ENCODE measurements around the gene MAGI1. TPM values are rescaled to one million over a fixed set of nuclear protein-coding genes. Genes with fewer than 3 reads are reported as not detected.

MAGI1 gene
- total RNA-seq, 1 experiment from 2014 or later, result 38.6 TPM

DNA sequence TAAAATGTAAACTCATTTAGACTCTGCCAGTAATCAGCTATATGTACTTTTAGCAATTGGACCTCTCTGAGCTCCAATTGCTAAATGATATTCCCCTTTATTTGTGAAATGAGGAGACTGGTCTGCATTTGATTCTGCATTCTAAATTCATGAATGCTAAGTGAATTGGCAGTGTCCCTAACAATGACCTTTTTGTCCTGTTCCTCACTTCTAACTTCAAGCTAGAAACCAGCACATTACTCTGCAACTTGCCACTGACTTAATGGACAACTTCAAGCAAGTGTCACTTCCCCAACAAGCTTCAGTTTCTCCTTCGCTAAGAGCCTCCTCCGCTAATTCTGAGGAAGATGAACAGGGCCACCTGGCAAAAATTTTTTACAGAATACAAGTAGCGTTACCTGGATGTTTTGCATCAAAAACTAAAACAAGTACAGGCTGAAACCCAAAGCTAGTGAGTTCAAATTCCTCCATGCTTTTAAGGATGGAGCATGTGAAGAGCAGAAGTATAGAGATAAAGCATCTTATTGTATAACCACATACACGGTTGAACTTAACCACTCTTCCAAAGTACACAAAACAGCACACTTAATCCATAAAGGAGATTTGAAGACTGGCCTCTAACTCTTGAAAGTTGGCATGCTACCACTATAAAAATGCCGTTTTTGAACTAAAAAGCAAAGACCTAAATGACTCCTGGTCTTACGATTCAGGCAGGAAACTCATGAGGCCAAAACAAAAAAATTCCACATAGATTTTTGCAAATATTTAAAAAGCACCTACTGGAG is 207.6 kb downstream of the MAGI1 start:
- no peaks in the 10 kb centered on the region for H3K9me3 ChIP-seq (ENCODE audit: control insufficient read depth in 1 of 2, insufficient read depth in 1 of 2, low read depth in 1 of 2, low read length in 2 of 2)
- DNase-seq (ENCODE audit: low read depth, low spot score), result no peak
- ChIA-PET CTCF (no interaction called here), POLR2A (no interaction called here), RAD21 (ENCODE audit: low non-redundant PET in 1 of 2, low total read pairs in 2 of 2, uncharacterized antibody in 2 of 2, unreplicated experiment in 2 of 2) (no interaction called here)
- no peak overlapping the region for H3K4me3 ChIP-seq (replicated peaks in 1 of 2; ENCODE audit: low read depth in 1 of 2, low read length in 2 of 2)
- no peak overlapping the region for H3K9ac ChIP-seq (ENCODE audit: low read length)
- H3K27ac ChIP-seq (ENCODE audit: low read depth, low read length), result no peak overlapping the region
- H3K79me2 ChIP-seq (ENCODE audit: insufficient read depth, low read length), result 0 out of 2 replicates have a peak, but pooled peaks cover 3% of the 10 kb centered on the region
- ATAC-seq, result no peak
- no peaks in the 10 kb centered on the region for H3K9me2 ChIP-seq (ENCODE audit: insufficient read depth)
- BruUV-seq (replicated peaks), result no TSS peak
- no peaks in the 10 kb centered on the region for H4K20me1 ChIP-seq (ENCODE audit: insufficient read depth)
- H3K4me2 ChIP-seq (ENCODE audit: low read length), result peak overlapping the region; percentile 24; the same call in 1 of the 2 replicates
- no peaks in the 10 kb centered on the region for H3K36me3 ChIP-seq (ENCODE audit: control insufficient read depth in 1 of 2, insufficient read depth in 2 of 2, low read length in 2 of 2)
- intact Hi-C loops (cut with micrococcal nuclease), result no loop called here
- H3K27me3 ChIP-seq (ENCODE audit: insufficient read depth, low read length), result no peaks in the 10 kb centered on the region
- TF ChIP-seq ZNF274 (IDR thresholded peaks at IDR 0.05; ENCODE audit: low read depth, low read length), result no peak
- TF ChIP-seq RAD21 (IDR thresholded peaks at IDR 0.05; ENCODE audit: low read depth), result no peak
- no peak for TF ChIP-seq SIN3A (IDR thresholded peaks at IDR 0.05; ENCODE audit: low read depth)
- no peak for TF ChIP-seq EZH2phosphoT487 (IDR thresholded peaks at IDR 0.05; ENCODE audit: borderline replicate concordance)
- no peak for TF ChIP-seq SP1 (IDR thresholded peaks at IDR 0.05; ENCODE audit: low read depth)
- no peak for TF ChIP-seq CEBPB (IDR thresholded peaks at IDR 0.05; ENCODE audit: low read depth)
- TF ChIP-seq FOSL1 (IDR thresholded peaks at IDR 0.05; ENCODE audit: low read depth), result no peak
- TF ChIP-seq ZFX (IDR thresholded peaks at IDR 0.05), result no peak
- TF ChIP-seq ZBTB33 (IDR thresholded peaks at IDR 0.05; ENCODE audit: extremely low read depth, insufficient replicate concordance, low read length), result no peak
- no peak for TF ChIP-seq POLR2AphosphoS5 (IDR thresholded peaks at IDR 0.05; ENCODE audit: low read depth, low read length)
- no peak for TF ChIP-seq TCF7L2 (IDR thresholded peaks at IDR 0.05; ENCODE audit: borderline replicate concordance, extremely low read depth, insufficient read depth, insufficient read length)
- no peak for TF ChIP-seq YY1 (IDR thresholded peaks at IDR 0.05; ENCODE audit: extremely low read depth, insufficient replicate concordance, low read depth, low read length)
- H2AFZ ChIP-seq (ENCODE audit: low read depth, low read length, poor library complexity, severe bottlenecking), result no peak overlapping the region
- peaks cover 28 to 29% of the 10 kb centered on the region in 2 experiments for H3K4me1 ChIP-seq (ENCODE audit: control insufficient read depth in 1 of 2, insufficient read depth in 2 of 2, low read length in 2 of 2)
